Astrocyte of the cerebellum (primary cell): Measurements from ENCODE around the gene DOCK6.

Experiments
- DNase-seq: peaks from one replicate; pipeline ENCODE4 v3.0.0-alpha.2; 2011; ENCODE audit warnings: low read depth
- H3K4me3 ChIP-seq: 2 replicates; pipeline ENCODE4 v1.5.1; 2011; ENCODE audit warnings: mild to moderate bottlenecking, low read depth, low read length, moderate library complexity
- CTCF ChIP-seq: IDR thresholded peaks from 2 replicates; pipeline ENCODE4 v1.5.1; 2012; ENCODE audit warnings: low read length, low read depth, moderate library complexity, mild to moderate bottlenecking; ENCODE audit errors: missing control alignments
- in situ Hi-C: cut with HindIII; loops from 2 replicates; pipeline ENCODE4 v1.10.0; 2017; ENCODE audit warnings: low sequenced_read_pairs

Gene DOCK6

DNA sequence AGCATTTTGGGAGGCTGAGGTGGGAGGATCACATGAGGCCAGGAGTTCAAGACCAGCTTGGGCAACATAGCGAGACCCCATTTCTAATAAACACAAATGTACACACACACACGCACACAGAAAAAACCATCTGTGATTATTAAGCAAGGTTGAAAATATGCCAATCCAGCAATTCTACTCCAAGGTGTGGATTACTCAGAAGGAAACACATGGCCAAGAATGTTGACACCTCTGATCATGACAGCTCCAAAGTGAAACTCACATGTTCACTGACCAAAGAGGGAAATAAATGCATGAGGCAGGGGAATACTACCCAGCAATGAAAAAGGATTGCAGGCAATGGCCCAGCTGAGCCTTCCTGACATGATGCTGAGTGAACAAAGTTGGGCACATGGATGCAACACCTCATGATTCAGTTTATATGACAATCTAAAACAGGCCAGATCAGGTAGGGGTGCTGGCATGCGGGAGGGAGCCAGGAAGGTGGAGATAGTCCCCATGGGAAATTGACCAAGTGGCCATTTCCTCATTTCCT is 4.4 kb downstream of the DOCK6 start:
- in situ Hi-C loops = no loop called here
- H3K4me3 ChIP-seq = no peak overlapping the region
- no peak for TF ChIP-seq CTCF
- DNase-seq = no peak

- no peak for TF ChIP-seq CTCF
- DNase-seq = no peak
- no peak overlapping the region for H3K4me3 ChIP-seq
- in situ Hi-C loops = no loop called here
Measured at GRCh38 chr19:11256189-11256588, 6.1 kb downstream of the DOCK6 start.

DNA sequence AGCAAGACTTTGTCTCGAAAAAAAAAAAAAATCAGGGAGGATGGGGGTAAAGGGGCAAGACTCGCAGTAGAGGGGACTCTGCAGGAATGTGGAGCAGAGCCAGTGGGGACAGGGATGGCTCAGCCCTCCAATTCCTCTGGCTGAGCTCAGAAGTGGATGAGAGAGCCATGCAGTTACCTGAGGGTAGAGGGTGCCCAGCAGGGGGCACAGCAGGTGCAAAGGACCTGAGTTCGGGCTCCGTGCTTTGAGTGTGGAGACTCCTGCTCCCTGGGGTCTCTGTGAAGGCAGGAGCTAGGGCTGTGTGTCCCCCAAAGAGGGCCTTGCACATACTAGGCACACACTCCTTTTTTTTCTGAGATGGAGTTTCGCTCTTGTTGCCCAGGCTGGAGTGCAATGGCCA is 7.7 kb downstream of the DOCK6 start:
- no peak for TF ChIP-seq CTCF
- H3K4me3 ChIP-seq = no peak overlapping the region
- in situ Hi-C loops = no loop called here
- DNase-seq = no peak

DNA sequence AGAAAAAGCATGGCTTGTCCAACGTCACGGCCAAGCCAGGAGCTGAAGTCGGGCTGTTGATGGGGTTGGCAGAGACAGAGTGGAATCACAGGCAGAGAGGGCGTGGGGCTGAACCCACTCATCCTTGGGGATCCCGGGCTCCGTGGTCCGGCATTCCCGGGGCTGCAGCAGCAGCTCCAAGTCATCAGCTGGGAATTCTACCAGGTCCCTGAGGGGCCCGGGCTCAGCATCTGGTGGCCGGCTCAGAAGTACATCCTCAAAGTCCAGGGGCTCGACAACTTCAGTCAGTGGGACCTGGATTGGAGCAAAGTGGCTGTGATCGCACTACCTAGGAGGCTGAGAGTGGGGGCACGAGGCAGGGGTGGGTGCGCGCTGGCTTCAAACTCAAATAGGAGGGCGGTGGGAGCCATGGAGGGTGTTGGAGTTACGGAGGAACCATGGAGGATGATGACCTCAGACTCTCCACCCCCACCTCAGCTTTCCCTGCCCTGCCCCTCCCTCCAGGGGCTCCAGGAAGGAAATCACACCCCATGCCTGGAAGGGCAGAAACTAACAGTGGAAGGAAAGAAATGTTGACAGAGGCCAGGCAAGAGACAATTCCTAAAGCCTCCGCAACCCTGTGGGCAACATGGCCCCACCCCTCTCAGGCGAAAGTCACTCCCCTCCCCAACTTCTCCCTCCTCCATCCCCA is 9.5 kb downstream of the DOCK6 start:
- no peak for DNase-seq
- H3K4me3 ChIP-seq = no peak overlapping the region
- in situ Hi-C loops = no loop called here
- TF ChIP-seq CTCF = no peak

DNA sequence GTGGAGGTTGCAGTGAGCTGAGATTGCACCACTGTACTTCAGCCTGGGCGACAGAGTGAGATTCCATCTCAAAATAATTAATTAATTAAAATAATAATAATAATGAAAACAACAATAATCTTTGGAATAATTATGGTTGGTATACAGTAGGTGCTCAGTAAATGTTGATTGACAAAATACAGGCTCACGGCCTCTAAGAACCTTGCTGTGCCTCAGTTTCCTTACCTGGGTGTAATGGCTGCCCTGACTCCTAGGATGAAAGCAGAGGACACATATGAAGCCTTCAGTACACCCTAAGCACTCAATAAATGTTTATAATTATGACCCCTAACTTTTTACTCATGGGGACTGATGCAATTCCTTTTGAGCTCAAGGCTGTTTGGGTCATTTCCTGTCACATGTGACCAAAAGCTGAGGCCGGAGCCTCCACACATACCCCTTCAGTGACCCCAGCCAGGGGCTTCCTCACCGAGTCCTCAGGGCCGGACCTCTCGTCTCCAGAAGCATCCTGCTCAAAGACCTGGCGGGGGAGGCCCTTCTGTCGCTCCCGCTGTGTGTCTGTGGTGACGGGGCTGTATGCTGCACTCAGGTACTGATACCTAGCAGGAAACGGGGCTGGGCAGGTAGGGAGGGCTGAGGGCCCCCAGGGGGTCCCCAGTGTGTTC is 10.5 kb downstream of the DOCK6 start:
- in situ Hi-C loops = no loop called here
- H3K4me3 ChIP-seq = no peak overlapping the region
- TF ChIP-seq CTCF = no peak
- DNase-seq = no peak

DNA sequence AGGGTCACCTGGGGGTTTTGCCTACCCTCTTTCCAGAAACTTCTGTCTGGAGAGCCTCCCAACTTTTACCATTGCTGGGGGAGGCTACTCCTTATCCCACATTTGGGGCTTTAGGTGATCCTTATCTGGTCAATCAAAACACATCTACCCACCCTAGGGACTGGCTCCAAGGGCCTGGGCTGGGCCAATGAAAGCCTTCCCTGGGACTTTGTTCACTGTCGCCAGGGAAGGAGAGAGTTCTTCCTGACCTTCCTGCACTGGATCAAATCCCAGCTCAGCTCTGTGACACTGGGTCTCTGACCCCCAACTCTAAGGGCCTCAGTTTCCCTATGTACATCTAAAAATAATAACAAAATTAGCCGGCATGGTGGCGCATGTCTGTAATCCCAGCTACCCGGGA is 11.1 kb downstream of the DOCK6 start:
- in situ Hi-C loops = no loop called here
- TF ChIP-seq CTCF = no peak
- DNase-seq = no peak
- no peak overlapping the region for H3K4me3 ChIP-seq
